Spleen (tissue), 7 donors: Measurements from ENCODE around the gene TOP3B.

Experiments
- CTCF ChIP-seq, 11 experiments: fragments of 200-600 bp in 7 of 11; fragments of 450-650 bp in 4 of 11; sonication (generic) in 4 of 11; IDR thresholded peaks in 8 of 11; conservative IDR thresholded peaks in 3 of 11; 1 replicate in 7 of 11; 2 replicates in 4 of 11; pipeline versions ENCODE4 v1.4.0 to v1.8.0; 2016 to 2021; ENCODE audit warnings: antibody characterized with exemption in 11 of 11, inconsistent platforms in 4 of 11, mild to moderate bottlenecking in 1 of 11
- POLR2A ChIP-seq, 3 donors: fragments of 450-650 bp; IDR thresholded peaks; one replicate each; pipeline ENCODE4 v1.5.1; 2017; ENCODE audit warnings: antibody characterized with exemption in 3 of 3, mild to moderate bottlenecking in 1 of 3
- donor health status: DM: no; HTN: no; CAD: no; lungs with moderate emphysema.
- donor health status: DM: no; HTN: no; CAD: no.
- donor health status: DM: no; HTN: no; CAD: no.

- TF ChIP-seq CTCF (IDR thresholded peaks at IDR 0.05 in 8 of 11, conservative IDR thresholded peaks at IDR 0.05 in 3 of 11): no peak
- no peak for TF ChIP-seq POLR2A (IDR thresholded peaks at IDR 0.05)
Measured at GRCh38 chr22:22014285-22014659, 31.7 kb upstream of the TOP3B start.
